Keratinocyte (primary cell): ENCODE results near the gene NCCRP1. TPM values are rescaled to one million over a fixed set of nuclear protein-coding genes. Genes with fewer than 3 reads are reported as not detected.
A peak's percentile ranks its signal among the peaks of the same experiment; 100 is the strongest.

Source experiments
- DNase-seq: peaks from one replicate; pipeline ENCODE4 v3.0.0-alpha.2; 2011; ENCODE audit warnings: low read depth, missing footprints, low spot score
- FAIRE-seq: peaks from 2 replicates; lab custom pipeline; 2011; peaks lifted over from hg19 to GRCh38; lab: Jason Lieb, UNC
- H2AFZ ChIP-seq: 2 replicates; pipeline ENCODE4 v1.6.0; 2012; ENCODE audit warnings: low read length, control low read depth, inconsistent platforms; ENCODE audit not compliant: control insufficient read depth
- H3K27ac ChIP-seq: 2 replicates; pipeline ENCODE4 v1.5.1; 2011; ENCODE audit warnings: low read length; ENCODE audit not compliant: control insufficient read depth, insufficient read depth
- H3K27me3 ChIP-seq: 3 replicates; pipeline ENCODE4 v1.6.0; 2011; ENCODE audit warnings: low read length; ENCODE audit not compliant: control insufficient read depth, insufficient read depth; ENCODE audit errors: extremely low read depth
- H3K36me3 ChIP-seq, 2 experiments: 2 replicates in 1 of 2; 3 replicates in 1 of 2; pipeline ENCODE4 v1.5.1; 2011; ENCODE audit warnings: low read length in 2 of 2, mild to moderate bottlenecking in 1 of 2; ENCODE audit not compliant: control insufficient read depth in 2 of 2, insufficient read depth in 2 of 2; ENCODE audit errors: extremely low read depth in 1 of 2
- H3K4me1 ChIP-seq: 3 replicates; pipeline ENCODE4 v1.5.1; 2011; ENCODE audit warnings: low read length; ENCODE audit not compliant: control insufficient read depth, insufficient read depth; ENCODE audit errors: extremely low read depth
- H3K4me2 ChIP-seq: 3 replicates; pipeline ENCODE4 v1.6.0; 2011; ENCODE audit warnings: low read depth, low read length; ENCODE audit not compliant: control insufficient read depth, insufficient read depth; ENCODE audit errors: extremely low read depth
- H3K4me3 ChIP-seq, 3 experiments: fragments of 200-600 bp in 1 of 3; sonication (generic) in 1 of 3; 2 replicates in 2 of 3; 3 replicates in 1 of 3; pipeline ENCODE4 v1.5.1; 2011 to 2016; ENCODE audit warnings: low read length in 3 of 3, mild to moderate bottlenecking in 3 of 3, control low read depth in 2 of 3, inconsistent platforms in 1 of 3, low read depth in 1 of 3, mixed read lengths in 1 of 3, mixed run types in 1 of 3, moderate library complexity in 1 of 3; ENCODE audit not compliant: control insufficient read depth in 2 of 3, insufficient read depth in 2 of 3; ENCODE audit errors: extremely low read depth in 1 of 3
- H3K79me2 ChIP-seq: 2 replicates; pipeline ENCODE4 v1.6.0; 2012; ENCODE audit warnings: low read length; ENCODE audit not compliant: control insufficient read depth, insufficient read depth
- H3K9ac ChIP-seq: 3 replicates; pipeline ENCODE4 v1.6.0; 2011; ENCODE audit warnings: low read length; ENCODE audit not compliant: control insufficient read depth, insufficient read depth; ENCODE audit errors: extremely low read depth
- H3K9me1 ChIP-seq: 3 replicates; pipeline ENCODE4 v1.6.0; 2011; ENCODE audit warnings: low read length; ENCODE audit not compliant: control insufficient read depth, insufficient read depth; ENCODE audit errors: extremely low read depth
- H3K9me3 ChIP-seq: 2 replicates; pipeline ENCODE4 v1.5.1; 2012; ENCODE audit warnings: low read depth, low read length; ENCODE audit not compliant: control insufficient read depth
- H4K20me1 ChIP-seq: 3 replicates; pipeline ENCODE4 v1.6.0; 2011; ENCODE audit warnings: low read length; ENCODE audit not compliant: control insufficient read depth, insufficient read depth; ENCODE audit errors: extremely low read depth
- CTCF ChIP-seq, 3 experiments: IDR thresholded peaks in 1 of 3; conservative IDR thresholded peaks in 1 of 3; optimal IDR thresholded peaks in 1 of 3; 2 replicates in 2 of 3; 3 replicates in 1 of 3; pipeline versions ENCODE3 to v1.5.1; 2011; ENCODE audit warnings: low read length in 3 of 3, mild to moderate bottlenecking in 3 of 3, moderate library complexity in 2 of 3, control low read depth in 1 of 3, inconsistent platforms in 1 of 3; ENCODE audit not compliant: insufficient read depth in 2 of 3; ENCODE audit errors: extremely low read depth in 1 of 3
- EZH2 ChIP-seq: IDR thresholded peaks from one replicate; pipeline ENCODE4 v1.6.1; 2012; ENCODE audit warnings: inconsistent platforms, mild to moderate bottlenecking, low read length, moderate library complexity
- dilution Hi-C: fragments of 300-500 bp; cut with MboI; formaldehyde crosslinking; loops from one replicate; pipeline ENCODE4 v1.7.0; 2020; ENCODE audit warnings: low sequenced_read_pairs; ENCODE audit not compliant: extremely low pct_ligation_motif_present
- polyA plus RNA-seq, 5 experiments: library from polyadenylated mRNA; depleted of rRNA in 3 of 5; stranded (reverse) in 3 of 5; stranded (forward) in 1 of 5; unstranded in 1 of 5; fragments of >200 nt; gene quantifications; 1 replicate in 1 of 5; 2 replicates in 3 of 5; 3 replicates in 1 of 5; pipeline versions ENCODE4 v1.2.1 to v1.2.3, GENCODE V29; 2011 to 2012; ENCODE audit warnings: missing spikeins in 2 of 5, low read depth in 1 of 5, low replicate concordance in 1 of 5

Gene NCCRP1
- polyA plus RNA-seq, 1 donor (not counting 4 experiments of a cell fraction or from before 2014, with no cell fraction given): 2.3 TPM

GRCh38 chr19:39203372-39204341 is 6.9 kb downstream of the NCCRP1 start, which contains the start of gene SYCN:
SYCN (minus strand) TSS chr19:39204263; CDS start chr19:39204254, 9 bp downstream.
- DNase-seq (no peak), FAIRE-seq (no peak)
- H3K4me3 ChIP-seq: no peak within 1 kb of the TSS
- no peaks in the 10 kb centered on the region for H3K79me2 ChIP-seq
- no peak within 1 kb of the TSS for H3K4me2 ChIP-seq
- H2AFZ ChIP-seq: no peak within 1 kb of the TSS
- no peak within 1 kb of the TSS for H3K27ac ChIP-seq
- dilution Hi-C loops: no loop called here
- no peaks in the 10 kb centered on the region for H3K9me1 ChIP-seq
- no peaks in the 10 kb centered on the region for H3K9me3 ChIP-seq
- no peaks in the 10 kb centered on the region for H3K36me3 ChIP-seq
- H4K20me1 ChIP-seq: no peaks in the 10 kb centered on the region
- no peak within 1 kb of the TSS for H3K9ac ChIP-seq
- H3K27me3 ChIP-seq: peaks cover 35% of the 10 kb centered on the region
- no peaks in the 10 kb centered on the region for H3K4me1 ChIP-seq
- TF ChIP-seq CTCF (optimal IDR thresholded peaks at IDR 0.05 in 1 of 3, IDR thresholded peaks at IDR 0.05 in 1 of 3, conservative IDR thresholded peaks at IDR 0.05 in 1 of 3; ENCODE audit: extremely low read depth in 1 of 3, insufficient read depth in 2 of 3, low read length in 3 of 3) (no peak), EZH2 (peak; percentile 25)

GRCh38 chr19:39205449-39205764 is 8.6 kb downstream of the NCCRP1 start:
- no peaks in the 10 kb centered on the region for H3K9me1 ChIP-seq
- no peaks in the 10 kb centered on the region for H3K36me3 ChIP-seq
- no peak overlapping the region for H3K27ac ChIP-seq
- H3K9ac ChIP-seq: no peak overlapping the region
- H3K4me1 ChIP-seq: no peaks in the 10 kb centered on the region
- H3K27me3 ChIP-seq: peaks cover 29% of the 10 kb centered on the region
- H3K9me3 ChIP-seq: no peaks in the 10 kb centered on the region
- no peaks in the 10 kb centered on the region for H4K20me1 ChIP-seq
- no peak overlapping the region for H3K4me3 ChIP-seq
- dilution Hi-C loops: no loop called here
- TF ChIP-seq CTCF (optimal IDR thresholded peaks at IDR 0.05 in 1 of 3, IDR thresholded peaks at IDR 0.05 in 1 of 3, conservative IDR thresholded peaks at IDR 0.05 in 1 of 3; ENCODE audit: extremely low read depth in 1 of 3, insufficient read depth in 2 of 3, low read length in 3 of 3) (no peak), EZH2 (no peak)
- H2AFZ ChIP-seq: no peak overlapping the region
- H3K79me2 ChIP-seq: no peaks in the 10 kb centered on the region
- FAIRE-seq: no peak
- no peak overlapping the region for H3K4me2 ChIP-seq
- no peak for DNase-seq
